Stimulated activated CD4-positive, alpha-beta T cell treated with anti-CD3 and anti-CD28 coated beads, Interleukin-2, amount 100 ng/mL, for 24 hours (primary cell): ENCODE data around the gene C19orf12.

Experiments
- DNase-seq, 2 donors: peaks; one replicate each; pipeline ENCODE4 v3.0.0-alpha.2; 2020

C19orf12 gene

GRCh38 chr19:29714953-29715700 is at the start of gene C19orf12:
Gene C19orf12 (minus strand): TSS chr19:29715261. CDS start chr19:29708413, 6,848 bp downstream.
- DNase-seq: peak; percentile 72 to 74

- no peak for DNase-seq
These were observed 49.3 kb upstream of the C19orf12 start for GRCh38 chr19:29764361-29764760.

DNA sequence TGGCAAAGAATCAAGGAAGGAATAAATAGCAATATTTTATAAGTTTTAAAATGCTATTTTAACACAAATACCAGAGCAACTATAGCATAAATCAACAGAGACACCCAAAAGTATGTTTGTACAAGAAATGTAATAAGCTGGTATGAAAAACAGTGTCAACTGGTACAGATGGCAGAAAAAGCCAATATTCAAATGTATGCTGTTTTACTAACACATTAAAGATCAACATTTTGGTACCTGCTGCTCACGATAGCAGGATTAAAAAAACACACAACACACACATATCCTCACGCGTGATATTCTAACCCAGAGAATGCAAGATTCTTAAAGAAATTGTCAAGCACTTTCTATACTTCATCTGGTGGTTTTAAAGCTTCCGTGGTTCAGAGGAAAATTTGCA is 48.1 kb upstream of the C19orf12 start:
- DNase-seq: no peak

DNA sequence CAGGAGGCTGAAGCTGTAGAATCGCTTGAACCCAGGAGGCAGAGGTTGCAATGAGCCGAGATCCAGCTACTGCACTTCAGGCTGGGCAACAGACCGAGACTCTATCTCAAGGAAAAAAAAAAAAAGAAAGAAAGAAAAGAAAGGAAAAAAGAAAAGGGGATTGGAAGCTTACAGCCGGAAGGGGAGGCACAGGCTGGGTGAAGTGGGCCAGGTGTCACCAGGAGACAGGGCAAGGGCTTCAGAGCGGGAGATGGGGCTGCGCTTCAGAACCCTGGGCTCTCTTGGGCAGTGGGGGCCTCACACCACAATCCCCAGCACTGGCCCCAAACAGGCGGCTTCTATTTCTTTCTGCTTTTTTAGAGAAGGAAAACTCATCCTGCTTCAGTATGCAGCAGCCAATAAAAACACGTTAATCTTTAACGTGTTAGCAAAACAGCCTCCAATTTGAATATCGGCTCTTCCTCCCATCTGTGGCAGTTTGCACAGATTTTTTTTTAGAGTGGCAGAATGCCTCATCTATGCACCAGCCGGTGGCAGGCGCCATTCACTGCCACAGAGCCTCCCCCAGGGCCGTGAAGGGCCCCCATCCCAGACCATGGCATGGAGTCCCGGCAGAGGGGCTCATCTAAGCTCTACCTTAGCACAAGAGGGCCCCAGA is 46.6 kb upstream of the C19orf12 start:
- no peak for DNase-seq

DNA sequence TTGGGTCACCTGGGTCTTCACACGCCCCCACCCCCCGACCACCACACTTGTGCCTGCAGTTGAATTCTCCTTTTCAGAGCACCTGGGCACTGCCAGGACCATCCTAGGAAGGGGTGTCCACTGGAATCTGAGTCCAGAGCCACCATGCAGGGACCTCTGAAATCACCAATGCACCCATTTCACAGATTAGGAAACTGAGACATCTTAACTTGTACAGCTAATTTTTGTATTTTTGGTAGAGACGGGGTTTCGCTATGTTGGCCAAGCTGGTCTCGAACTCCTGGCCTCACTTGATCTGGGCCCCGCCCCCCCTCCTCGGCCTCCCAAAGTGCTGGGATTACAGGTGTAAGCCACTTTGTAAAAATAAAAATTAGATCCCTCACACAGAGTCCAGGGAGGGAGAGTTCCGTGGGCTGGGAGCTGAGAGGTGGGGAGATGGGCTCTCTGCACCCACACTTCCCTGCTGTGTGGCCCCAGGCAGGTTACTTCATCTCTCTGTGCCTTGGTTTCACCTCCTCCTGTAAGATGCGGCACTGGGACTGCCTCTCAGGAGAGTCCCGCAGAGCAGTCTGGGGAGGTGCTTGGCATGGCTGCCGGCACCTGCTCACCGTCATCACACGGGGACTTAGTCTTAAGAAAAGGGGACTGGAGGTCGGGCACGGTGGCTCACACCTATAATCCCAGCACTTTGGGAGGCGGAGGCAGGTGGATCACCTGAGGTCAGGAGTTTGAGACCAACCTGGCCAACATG is 45.9 kb upstream of the C19orf12 start:
- no peak for DNase-seq

DNA sequence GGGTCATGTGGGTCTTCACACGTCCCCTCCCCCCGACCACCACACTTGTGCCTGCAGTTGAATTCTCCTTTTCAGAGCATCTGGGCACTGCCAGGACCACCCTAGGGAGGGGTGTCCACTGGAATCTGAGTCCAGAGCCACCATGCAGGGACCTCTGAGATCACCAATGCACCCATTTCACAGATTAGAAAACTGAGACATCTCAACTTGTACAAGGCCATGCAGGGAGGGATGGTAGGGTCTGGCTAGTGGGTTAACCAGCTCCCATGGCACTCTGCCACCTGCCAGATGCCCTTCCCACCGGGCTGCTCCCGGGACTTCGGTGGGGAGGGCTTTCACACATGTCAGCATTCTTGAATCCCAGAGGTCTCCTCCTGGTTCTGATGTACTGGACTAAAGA is 44.3 kb upstream of the C19orf12 start:
- no peak for DNase-seq

- no peak for DNase-seq
These were observed 43.8 kb upstream of the C19orf12 start for GRCh38 chr19:29758863-29759262.

- no peak for DNase-seq
These were observed 42.5 kb upstream of the C19orf12 start for GRCh38 chr19:29757551-29757950.

- DNase-seq: no peak
These were observed 38.9 kb upstream of the C19orf12 start for GRCh38 chr19:29753934-29754305.

GRCh38 chr19:29753190-29753933 is 38.3 kb upstream of the C19orf12 start:
- DNase-seq: no peak

DNA sequence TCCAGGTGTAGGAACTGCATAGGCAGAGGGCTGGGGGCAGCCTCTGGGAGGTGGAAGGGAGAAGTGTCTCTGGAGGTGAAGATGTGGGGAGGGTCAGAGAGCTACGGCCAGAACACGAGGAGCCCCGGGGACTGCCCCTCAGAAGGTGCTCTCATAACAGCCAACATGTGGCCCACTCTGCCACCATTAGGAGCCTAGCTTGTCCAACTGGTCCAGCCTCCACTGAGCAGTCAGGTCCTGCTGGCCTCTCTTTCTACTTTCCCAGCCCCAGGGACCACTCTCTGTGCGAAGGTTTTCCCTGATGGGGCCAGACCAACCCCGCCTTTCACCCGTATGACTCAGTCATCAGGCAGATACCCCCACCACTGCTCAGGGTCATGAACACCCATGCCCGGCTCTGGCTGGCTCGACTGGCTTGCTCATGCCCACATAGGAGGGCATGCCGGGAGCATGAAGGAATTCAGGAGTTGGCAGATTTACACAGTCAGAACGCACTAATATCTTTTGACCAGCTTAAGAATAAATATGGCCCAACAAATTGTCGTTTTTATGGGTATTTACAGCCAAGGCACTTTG is 37.5 kb upstream of the C19orf12 start:
- no peak for DNase-seq

- no peak for DNase-seq
These were observed 36.9 kb upstream of the C19orf12 start for GRCh38 chr19:29751932-29752331.

- DNase-seq: no peak
These were observed 34.9 kb upstream of the C19orf12 start for GRCh38 chr19:29750001-29750400.

GRCh38 chr19:29748996-29749849 is 34.2 kb upstream of the C19orf12 start:
- no peak for DNase-seq

GRCh38 chr19:29745253-29745652 is 30.2 kb upstream of the C19orf12 start:
- DNase-seq: no peak

DNA sequence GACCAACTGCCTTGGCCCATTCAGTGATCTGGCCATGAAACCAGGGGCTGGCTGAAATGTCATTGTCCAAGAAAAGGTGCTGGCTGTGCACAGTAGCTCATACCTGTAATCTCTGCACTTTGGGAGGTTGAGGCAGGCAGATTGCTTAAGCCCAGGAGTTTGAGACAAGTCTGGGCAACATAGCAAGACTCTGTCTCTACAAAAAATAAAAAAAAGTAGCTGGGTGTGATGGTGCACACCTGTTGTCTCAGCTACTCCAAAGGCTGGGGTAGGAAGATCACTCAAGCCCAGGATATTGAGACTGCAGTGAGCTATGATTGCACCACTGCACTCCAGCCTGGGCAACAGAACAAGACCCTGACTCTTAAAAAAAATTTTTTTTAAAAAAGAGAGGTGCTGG is 28.6 kb upstream of the C19orf12 start:
- no peak for DNase-seq

DNA sequence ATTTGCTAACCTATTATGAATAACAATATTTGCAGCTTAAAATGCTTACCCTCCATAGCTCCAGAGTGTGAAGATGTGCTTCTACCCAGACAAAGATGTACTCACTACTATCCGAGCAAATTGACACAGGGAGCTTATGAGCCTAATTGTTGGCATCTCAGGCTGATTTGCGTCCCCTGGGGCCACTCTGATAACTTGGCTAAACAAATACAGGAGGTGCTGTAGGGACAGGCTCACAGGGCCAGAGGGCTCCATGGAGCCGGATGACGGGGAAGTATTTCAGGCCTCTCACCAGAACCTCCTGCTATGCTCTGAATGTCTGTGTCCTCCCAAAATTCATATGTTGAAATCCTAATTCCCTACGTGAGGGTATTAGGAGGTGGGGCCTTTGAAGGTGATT is 26.7 kb upstream of the C19orf12 start:
- no peak for DNase-seq

GRCh38 chr19:29741226-29741625 is 26.2 kb upstream of the C19orf12 start:
- DNase-seq: no peak

- DNase-seq: no peak
These were observed 22.5 kb upstream of the C19orf12 start for GRCh38 chr19:29737461-29738000.

DNA sequence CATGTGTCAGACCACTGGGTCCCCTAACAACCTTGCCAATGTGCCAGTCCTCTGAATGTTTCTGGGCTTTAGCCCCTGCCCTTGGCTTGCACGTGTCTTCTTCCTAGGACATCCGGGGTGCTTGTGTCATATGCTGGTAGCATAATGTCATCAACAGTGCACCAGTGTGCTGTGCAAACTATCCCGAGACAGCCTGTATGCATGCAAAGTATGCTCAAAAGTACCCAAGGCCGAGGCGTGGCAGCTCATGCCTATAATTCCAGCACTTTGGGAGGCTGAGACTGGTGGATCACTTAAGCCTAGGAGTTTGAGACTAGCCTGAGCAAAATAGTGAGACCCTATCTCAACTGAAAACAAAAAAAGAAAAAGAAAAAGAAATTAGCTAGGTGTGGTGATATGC is 20.8 kb upstream of the C19orf12 start:
- DNase-seq: no peak

- no peak for DNase-seq
These were observed 16.3 kb upstream of the C19orf12 start for GRCh38 chr19:29731331-29731850.
